ENCODE results near the gene AFF3.
"Not testable (repeated sequence)": the region's sequence is repeated elsewhere in the genome, so short reads cannot be mapped to it uniquely, and the experiment has no call there.

DNA sequence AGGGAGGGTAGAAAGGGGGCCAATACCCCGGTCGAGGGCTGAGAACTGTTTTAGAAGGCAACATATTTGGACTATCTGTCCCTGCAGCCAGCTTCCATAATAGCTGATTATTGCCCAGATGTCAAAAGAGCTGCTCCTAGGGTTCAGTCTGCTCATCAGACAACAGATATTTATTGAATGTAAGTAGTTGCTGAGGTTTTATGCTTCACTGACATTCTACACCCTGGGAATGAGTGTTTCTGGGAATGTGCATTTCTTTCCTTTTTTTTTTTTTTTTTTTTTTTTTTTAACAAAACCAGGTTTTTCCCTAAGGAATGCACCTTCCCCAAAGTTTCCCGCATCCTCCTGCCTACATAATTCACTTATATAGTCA, 33.8 kb downstream of the AFF3 start:
- TF ChIP-seq, protein P1, sequence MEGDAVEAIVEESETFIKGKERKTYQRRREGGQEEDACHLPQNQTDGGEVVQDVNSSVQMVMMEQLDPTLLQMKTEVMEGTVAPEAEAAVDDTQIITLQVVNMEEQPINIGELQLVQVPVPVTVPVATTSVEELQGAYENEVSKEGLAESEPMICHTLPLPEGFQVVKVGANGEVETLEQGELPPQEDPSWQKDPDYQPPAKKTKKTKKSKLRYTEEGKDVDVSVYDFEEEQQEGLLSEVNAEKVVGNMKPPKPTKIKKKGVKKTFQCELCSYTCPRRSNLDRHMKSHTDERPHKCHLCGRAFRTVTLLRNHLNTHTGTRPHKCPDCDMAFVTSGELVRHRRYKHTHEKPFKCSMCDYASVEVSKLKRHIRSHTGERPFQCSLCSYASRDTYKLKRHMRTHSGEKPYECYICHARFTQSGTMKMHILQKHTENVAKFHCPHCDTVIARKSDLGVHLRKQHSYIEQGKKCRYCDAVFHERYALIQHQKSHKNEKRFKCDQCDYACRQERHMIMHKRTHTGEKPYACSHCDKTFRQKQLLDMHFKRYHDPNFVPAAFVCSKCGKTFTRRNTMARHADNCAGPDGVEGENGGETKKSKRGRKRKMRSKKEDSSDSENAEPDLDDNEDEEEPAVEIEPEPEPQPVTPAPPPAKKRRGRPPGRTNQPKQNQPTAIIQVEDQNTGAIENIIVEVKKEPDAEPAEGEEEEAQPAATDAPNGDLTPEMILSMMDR (IDR thresholded peaks at IDR 0.05; ENCODE audit: low read depth, low read length, poor library complexity, severe bottlenecking): not testable (repeated sequence)
- TF ChIP-seq EZH2phosphoT487 (IDR thresholded peaks at IDR 0.05; ENCODE audit: borderline replicate concordance, low read length): not testable (repeated sequence)
